ENCODE data around the gene COL11A2.

COL11A2 gene

GRCh38 chr6:33165581-33166258 lies 26.5 kb downstream of the COL11A2 start:
- no peak for TF ChIP-seq GATA2 (IDR thresholded peaks at IDR 0.05; ENCODE audit: low read depth, low read length)
- no peak for TF ChIP-seq GATA3 (IDR thresholded peaks at IDR 0.05; ENCODE audit: low read depth, low read length)

GRCh38 chr6:33164665-33165373 lies 27.4 kb downstream of the COL11A2 start:
- TF ChIP-seq GATA3 (IDR thresholded peaks at IDR 0.05; ENCODE audit: low read depth, low read length) (no peak), GATA2 (IDR thresholded peaks at IDR 0.05; ENCODE audit: low read depth, low read length) (no peak)

GRCh38 chr6:33164176-33164575 lies 28.1 kb downstream of the COL11A2 start:
- no peak for TF ChIP-seq GATA3 (IDR thresholded peaks at IDR 0.05; ENCODE audit: low read depth, low read length)
- TF ChIP-seq GATA2 (IDR thresholded peaks at IDR 0.05; ENCODE audit: low read depth, low read length): no peak

- no peak for TF ChIP-seq GATA3 (IDR thresholded peaks at IDR 0.05; ENCODE audit: low read depth, low read length)
- TF ChIP-seq GATA2 (IDR thresholded peaks at IDR 0.05; ENCODE audit: low read depth, low read length): no peak
Measured at GRCh38 chr6:33163540-33163939, 28.7 kb downstream of the COL11A2 start.

- TF ChIP-seq GATA2 (IDR thresholded peaks at IDR 0.05; ENCODE audit: low read depth, low read length): no peak
Measured at GRCh38 chr6:33161354-33162331, 30.6 kb downstream of the COL11A2 start.

GRCh38 chr6:33160728-33161344 lies 31.4 kb downstream of the COL11A2 start:
- TF ChIP-seq GATA3 (IDR thresholded peaks at IDR 0.05; ENCODE audit: low read depth, low read length): no peak
- no peak for TF ChIP-seq GATA2 (IDR thresholded peaks at IDR 0.05; ENCODE audit: low read depth, low read length)

- TF ChIP-seq GATA3 (IDR thresholded peaks at IDR 0.05; ENCODE audit: low read depth, low read length) (no peak), GATA2 (IDR thresholded peaks at IDR 0.05; ENCODE audit: low read depth, low read length) (no peak)
Measured at GRCh38 chr6:33160096-33160495, 32.2 kb downstream of the COL11A2 start.

GRCh38 chr6:33156964-33157363 lies 35.3 kb downstream of the COL11A2 start:
- TF ChIP-seq GATA3 (IDR thresholded peaks at IDR 0.05; ENCODE audit: low read depth, low read length) (no peak), GATA2 (IDR thresholded peaks at IDR 0.05; ENCODE audit: low read depth, low read length) (no peak)

GRCh38 chr6:33156561-33156960 lies 35.7 kb downstream of the COL11A2 start:
- TF ChIP-seq GATA2 (IDR thresholded peaks at IDR 0.05; ENCODE audit: low read depth, low read length) (no peak), GATA3 (IDR thresholded peaks at IDR 0.05; ENCODE audit: low read depth, low read length) (no peak)

GRCh38 chr6:33154349-33154748 lies 37.9 kb downstream of the COL11A2 start:
- no peak for TF ChIP-seq GATA3 (IDR thresholded peaks at IDR 0.05; ENCODE audit: low read depth, low read length)
- TF ChIP-seq GATA2 (IDR thresholded peaks at IDR 0.05; ENCODE audit: low read depth, low read length): no peak

- TF ChIP-seq GATA3 (IDR thresholded peaks at IDR 0.05; ENCODE audit: low read depth, low read length): no peak
- no peak for TF ChIP-seq GATA2 (IDR thresholded peaks at IDR 0.05; ENCODE audit: low read depth, low read length)
Measured at GRCh38 chr6:33151050-33151449, 41.2 kb downstream of the COL11A2 start.

- TF ChIP-seq GATA3 (IDR thresholded peaks at IDR 0.05; ENCODE audit: low read depth, low read length): no peak
- no peak for TF ChIP-seq GATA2 (IDR thresholded peaks at IDR 0.05; ENCODE audit: low read depth, low read length)
Measured at GRCh38 chr6:33147807-33148666, 44.2 kb downstream of the COL11A2 start.

GRCh38 chr6:33144373-33144772 lies 47.9 kb downstream of the COL11A2 start:
- no peak for TF ChIP-seq GATA3 (IDR thresholded peaks at IDR 0.05; ENCODE audit: low read depth, low read length)
- no peak for TF ChIP-seq GATA2 (IDR thresholded peaks at IDR 0.05; ENCODE audit: low read depth, low read length)
